GM19035 (cell line): Measurements from ENCODE around the gene C1orf226.

ENCODE experiments used
- ATAC-seq: cut with Tn5 transposase; IDR thresholded peaks from one replicate; pipeline ENCODE4 v1.9.1; 2021; ENCODE audit not compliant: unreplicated experiment

Gene C1orf226

DNA sequence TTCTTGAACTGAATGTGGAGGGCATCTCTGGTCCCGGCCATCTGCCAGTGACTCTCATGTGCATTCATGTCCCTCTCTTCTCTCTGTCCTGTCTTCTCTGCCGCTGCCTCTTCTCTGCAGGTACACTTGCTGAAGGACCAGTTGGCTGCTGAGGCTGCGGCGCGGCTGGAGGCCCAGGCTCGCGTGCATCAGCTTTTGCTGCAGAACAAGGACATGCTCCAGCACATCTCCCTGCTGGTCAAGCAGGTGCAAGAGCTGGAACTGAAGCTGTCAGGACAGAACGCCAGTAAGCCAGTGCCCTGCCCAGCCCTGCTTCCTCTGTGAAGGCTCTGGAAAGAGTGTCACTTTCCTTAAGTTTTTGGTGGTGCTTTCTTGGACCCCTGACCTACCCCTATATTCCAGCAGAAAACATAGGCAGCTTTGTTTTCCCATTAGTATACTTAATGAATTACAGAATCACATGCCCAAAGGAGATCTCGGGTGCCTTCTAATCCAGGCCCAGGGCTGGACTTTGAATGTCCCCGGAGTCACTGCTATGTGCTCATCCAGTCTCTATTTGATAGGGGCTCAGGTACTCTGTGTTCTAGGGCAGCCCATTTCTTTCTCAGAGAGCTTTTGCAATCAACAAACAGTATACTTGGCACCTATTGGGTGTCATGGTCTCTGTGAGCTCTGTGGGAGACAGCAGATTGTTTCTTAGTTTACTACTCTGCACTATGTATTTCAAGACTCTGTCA, 16.1 kb upstream of the C1orf226 start:
- no peak for ATAC-seq

DNA sequence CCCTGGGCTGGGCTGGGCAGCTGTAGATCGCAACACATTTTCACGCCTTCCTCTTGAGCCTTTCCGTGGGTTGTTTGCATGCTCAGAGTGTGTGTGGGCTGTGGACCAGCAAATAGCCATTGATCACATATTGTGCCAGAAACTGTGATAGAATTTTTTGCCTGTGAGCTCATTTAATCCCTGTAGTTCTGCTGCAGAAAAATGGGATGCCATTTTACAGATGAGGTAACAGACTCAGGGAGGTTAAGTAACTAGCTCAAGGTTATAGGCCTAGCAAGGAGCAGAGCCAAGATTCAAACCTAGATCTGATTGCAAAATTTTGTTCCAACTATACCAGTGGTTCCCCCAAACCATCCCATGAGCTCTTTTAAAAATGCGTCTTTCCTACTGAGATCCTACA, 15.4 kb upstream of the C1orf226 start:
- ATAC-seq, result no peak

DNA sequence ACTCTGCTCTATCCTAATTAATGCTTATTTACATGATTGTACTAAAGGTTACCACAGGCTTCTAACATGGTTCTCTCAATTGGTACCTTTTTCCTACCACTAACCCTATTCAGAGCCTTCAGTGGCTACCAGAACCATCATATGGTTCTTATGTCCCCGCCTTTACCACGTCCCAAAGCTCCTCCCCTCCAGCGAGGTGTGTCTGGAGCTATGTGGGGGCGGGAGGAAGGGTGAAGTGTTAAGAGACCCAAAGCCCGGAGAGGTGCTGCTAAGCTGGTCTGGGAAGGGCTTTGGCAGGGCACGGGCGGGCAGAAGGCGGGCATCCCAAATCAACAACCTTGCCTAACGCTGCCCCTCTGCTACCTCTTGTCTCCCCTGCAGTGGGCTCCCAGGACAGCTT, 14.9 kb upstream of the C1orf226 start:
- no peak for ATAC-seq

DNA sequence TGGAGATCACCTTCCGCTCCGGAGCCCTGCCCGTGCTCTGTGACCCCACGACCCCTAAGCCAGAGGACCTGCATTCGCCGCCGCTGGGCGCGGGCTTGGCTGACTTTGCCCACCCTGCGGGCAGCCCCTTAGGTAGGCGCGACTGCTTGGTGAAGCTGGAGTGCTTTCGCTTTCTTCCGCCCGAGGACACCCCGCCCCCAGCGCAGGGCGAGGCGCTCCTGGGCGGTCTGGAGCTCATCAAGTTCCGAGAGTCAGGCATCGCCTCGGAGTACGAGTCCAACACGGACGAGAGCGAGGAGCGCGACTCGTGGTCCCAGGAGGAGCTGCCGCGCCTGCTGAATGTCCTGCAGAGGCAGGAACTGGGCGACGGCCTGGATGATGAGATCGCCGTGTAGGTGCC, 14.5 kb upstream of the C1orf226 start:
- ATAC-seq, result no peak

DNA sequence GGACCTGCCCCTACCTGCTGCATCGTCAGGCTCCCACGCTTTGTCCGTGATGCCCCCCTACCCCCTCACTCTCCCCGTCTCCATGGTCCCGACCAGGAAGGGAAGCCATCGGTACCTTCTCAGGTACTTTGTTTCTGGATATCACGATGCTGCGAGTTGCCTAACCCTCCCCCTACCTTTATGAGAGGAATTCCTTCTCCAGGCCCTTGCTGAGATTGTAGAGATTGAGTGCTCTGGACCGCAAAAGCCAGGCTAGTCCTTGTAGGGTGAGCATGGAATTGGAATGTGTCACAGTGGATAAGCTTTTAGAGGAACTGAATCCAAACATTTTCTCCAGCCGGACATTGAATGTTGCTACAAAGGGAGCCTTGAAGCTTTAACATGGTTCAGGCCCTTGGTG, 13.8 kb upstream of the C1orf226 start:
- ATAC-seq, result no peak

DNA sequence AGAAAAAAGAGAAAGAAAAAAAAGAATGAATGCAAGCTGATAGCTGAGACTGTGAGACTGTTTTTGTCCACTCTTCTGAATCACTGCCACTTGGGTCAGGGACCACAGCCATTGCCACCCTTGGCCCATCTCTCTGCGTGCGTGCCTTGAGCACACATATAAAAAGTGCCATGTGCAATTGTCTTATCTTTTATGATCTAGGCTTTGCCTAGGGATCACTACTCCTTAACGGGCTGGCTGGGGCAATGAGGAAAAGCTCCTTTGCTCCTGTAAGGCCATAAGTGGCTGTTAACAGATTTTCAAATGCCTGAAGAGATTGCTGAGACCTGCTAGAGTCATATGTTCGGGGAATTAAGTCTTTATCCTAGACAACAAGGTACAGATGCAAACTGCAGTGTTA, 13.1 kb upstream of the C1orf226 start:
- no peak for ATAC-seq

DNA sequence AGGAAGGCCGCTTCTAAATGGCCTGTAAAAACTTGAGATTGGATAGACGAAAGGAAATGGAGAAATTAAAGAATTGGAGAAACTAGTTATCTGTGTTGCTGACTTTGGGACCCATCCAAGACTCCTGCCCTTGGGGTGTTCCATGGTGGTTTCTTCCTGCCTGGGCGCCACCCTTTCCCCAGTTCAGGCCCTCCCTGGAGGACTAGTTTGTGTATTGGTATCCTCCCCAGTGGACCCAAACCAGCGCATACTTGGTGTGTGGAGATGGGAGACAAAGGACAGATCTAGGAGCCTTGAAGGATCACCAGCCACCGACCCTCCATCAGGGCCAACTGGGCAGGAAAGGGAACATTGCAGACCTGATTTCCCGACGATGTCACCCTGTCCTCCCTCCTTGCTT, 12.0 kb upstream of the C1orf226 start:
- ATAC-seq, result no peak

DNA sequence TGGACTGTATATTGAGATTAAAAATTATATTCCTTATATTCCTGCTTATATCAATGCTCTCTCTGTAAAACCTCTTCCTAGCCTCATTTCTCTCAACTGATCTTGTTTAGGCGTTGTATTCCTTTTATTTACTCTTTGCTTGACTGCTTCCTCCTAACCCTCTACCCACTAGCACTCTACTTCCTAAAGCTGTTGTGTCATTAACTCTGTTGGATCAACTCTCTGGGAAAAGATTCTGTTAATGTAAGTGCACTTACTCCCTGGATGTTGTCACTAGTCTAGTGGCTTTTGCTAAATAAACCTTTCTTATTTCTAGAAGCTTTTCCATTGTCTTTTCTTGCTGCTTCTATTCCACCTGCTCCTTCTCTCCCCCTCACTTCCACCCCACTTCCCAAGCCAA, 11.4 kb upstream of the C1orf226 start:
- ATAC-seq, result no peak

DNA sequence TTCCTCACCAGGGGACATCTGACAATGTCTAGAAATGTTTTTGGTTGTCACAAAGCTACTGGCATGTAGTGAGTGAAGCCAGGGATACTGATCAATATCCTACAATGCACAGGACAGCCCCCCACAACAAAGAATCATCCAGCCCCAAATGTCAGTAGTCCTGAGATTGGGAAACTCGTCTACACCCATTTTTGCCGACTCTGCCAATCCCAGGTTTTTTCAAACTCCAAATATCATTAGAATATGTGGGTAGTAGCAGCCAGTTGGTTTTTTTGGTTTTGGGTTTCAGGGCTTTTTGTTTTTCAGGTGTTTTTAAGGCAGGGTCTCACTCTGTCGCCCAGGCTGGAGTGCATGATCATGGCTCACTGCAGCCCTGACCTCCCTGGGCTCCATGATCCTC, 10.8 kb upstream of the C1orf226 start:
- ATAC-seq, result no peak

DNA sequence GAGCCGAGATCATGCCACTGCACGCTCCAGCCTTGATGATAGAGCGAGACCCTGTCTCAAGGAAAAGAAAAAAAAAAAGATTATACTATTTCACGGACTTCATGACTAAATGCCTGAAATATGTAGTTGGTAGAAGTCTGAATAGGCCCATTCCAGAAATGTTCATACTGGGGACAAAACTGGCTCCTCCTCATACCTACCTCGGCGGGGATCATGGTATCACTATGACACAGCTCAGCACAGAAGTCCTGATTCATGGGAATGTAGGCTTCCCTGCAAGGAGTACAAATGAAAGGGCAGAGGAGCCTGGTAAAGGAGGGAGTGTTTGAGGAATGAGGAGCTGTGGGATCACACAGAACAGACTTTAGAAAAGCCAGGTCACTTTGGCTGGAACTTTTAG, 9.9 kb upstream of the C1orf226 start:
- ATAC-seq, result no peak

DNA sequence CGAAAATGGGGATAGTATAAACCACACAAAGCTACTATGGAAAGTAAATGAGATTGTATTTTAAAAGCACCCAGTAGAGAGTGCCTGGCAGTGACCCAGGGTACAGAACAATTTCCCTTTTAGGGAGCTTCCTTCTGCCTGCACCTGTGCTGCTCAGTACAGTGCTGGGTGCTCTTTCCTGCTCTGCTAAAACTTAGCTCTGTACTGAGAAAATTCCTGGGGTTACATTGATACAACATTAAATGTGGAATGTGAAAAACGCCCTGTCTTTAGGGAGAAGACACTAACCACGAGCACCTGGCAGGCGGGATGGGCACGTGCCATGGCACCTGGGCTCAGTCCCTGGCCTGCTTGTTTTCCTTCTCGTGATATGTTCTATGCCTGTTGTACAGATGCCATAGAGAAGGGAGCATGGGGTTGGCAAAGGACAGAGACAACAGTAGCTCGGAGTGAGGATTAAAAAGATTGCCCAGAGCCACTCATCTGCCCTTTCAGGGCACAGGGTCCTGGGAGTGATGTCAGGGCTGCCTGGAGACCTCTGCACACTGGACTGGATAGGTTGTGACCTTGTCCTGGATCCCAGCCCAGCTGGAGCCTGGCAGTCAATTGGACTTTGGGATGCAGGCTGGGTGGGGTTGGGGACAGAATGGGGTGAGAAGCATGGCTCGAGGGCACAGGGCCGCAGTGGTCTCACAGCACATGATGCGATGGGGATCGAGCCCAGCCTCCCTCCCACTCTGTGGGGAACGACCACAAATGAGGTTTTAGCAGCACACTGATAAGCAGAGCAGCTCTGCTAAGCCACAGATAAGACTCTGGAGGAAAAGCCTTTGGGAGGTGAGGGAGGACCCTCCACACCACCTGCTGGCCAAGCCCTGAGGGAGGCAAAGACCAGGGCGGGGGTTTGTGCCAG, 9.1 kb upstream of the C1orf226 start:
- ATAC-seq, result no peak

DNA sequence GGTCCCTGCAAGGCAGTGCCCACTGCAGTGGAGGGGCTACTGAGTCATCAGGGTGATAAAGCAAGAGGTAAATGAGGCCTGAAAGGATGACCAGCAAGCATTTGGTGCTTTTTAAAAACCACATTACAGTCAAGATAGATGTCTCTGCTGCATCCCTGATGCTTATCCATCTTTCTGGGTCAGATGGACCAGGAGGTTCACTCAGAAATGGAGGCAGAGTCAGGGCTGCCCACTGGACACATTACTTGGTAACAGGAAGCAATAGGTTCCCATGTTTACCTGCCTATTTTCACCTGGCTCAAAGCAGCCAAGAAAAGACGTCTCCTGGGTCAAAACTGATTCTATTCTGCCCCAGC, 8.5 kb upstream of the C1orf226 start:
- ATAC-seq, result no peak

DNA sequence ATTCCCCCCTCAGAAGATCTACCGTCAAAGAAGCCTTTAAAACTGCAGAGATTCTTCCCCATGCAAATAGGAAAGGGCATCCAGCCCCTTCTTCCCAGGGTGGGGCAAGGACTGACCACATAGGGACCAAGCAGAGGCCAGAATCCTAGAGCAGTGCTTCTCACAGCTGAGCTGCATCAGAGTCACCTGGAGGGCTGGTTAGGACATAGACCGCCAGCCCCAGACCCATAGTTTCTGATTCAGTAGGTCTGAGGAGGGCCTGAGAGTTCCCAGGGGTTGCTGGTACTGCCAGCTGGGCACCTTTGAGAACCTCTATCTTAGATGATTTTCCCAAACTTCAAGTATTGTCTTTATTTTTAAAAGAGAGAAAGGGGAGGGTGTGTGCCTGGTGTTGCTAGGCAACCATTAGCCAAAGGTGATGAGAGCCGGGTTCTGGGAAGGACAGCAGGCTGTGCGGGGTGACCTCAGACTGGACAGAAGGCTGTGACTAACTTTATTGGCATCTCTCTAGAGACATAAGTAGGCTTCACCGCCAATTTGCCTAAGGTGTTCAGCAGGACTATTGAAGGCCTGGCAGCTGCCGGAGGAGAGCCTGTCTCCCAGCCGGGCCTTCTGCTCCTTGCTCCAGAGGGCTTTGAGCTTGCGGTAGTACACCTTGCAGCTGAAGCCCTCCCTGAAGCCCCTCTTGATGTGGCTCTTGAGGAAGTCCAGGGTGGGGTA, 7.8 kb upstream of the C1orf226 start:
- no peak for ATAC-seq

DNA sequence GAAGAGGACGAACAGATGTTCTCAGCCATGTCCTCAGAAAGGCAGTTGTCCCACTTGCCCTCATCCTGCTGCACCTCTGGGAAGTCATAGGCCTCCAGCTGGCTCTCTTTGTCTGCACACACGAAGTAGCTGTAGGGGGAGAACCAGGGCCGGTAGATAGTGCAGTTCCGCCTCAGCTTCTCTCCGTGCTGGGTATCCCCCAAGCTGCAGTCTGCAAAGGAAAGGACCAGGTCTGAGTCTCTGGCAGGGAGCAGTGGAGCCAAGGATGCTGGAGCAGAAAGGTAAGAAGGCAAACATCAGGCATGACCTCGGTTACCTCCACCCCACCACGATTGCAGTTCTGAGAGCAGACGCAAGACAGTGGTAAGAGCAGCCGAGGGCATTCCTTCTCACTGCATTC, 7.1 kb upstream of the C1orf226 start:
- no peak for ATAC-seq

DNA sequence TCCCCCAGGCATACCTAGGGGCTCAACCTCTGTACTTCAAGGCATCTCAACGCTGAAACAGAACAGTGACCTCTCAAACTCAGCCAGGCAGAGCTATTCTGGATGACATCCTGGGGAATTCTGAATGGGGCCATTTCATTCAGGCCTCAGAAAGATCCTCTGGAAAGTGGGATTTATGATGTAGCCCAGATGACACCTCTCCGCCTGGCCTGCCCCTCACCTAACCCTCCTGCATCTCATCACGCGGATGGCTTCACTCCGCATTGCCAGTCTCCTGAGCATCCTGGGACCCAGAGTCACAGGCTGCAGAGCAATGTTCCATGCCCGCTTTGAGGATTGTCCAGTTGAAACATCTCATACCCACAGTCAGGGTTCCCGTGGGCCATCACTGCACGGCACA, 6.1 kb upstream of the C1orf226 start:
- ATAC-seq, result no peak

DNA sequence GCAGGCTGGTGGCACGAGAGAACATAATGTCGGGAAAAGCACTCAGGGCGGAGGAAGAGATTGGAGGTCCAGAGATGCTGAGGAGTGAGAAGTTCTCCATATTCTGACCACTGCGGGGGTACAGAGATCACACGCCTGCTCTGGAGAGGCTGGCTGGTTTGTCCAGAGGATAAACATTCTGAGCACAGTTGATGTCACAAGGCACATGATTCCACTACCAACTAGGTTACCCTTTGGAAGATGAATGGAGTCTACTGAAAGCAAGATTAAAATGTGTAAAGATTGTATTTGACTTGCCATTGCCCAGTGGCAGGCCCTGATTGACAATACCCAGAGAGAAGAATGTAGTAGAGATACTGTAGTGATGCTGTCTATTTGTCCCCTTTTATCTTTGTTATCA, 4.8 kb upstream of the C1orf226 start, which contains the start of gene SPATA46:
Gene SPATA46, minus strand, starts transcription at position 164 of the 400 bp plus-strand sequence. Its CDS starts 64 bp downstream, at position 100.
- ATAC-seq, result no peak

DNA sequence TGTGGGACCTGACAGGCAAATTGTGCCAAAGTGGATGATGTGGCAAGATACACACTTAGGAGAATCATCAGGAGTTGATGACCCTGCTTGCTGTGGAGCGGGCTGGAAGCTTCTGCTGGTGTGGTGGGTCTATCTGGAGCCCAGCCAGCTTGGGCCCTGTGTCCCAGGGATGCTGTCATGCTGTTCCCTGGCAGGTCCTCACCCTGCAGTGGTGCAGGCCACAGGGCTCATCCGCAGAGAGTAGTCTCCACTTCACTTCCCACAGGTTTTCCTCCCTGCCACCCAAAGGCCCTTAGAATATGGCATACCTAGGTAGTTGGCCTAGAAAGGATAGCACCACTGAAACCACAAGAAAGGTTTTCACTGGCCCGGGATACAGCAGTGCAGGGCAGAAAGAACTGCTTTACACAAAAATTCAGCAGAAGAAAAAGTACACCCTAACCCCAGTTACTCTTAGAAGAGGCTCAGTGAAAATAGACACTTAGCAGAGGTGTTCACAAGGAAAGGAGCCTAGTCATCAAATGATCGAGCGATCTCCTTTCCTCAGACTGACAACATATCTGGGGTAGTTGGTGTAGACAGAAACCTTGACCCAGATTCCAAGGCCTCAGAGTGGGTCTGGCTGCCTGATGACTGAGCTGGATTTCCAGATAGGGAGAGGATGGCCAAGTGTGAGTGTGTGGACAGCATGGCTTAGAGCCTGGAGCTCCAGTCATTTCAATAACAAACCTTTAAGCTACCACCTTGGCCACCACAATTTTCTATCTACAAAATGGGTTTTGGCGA, 1.3 kb upstream of the C1orf226 start:
- no peak for ATAC-seq

DNA sequence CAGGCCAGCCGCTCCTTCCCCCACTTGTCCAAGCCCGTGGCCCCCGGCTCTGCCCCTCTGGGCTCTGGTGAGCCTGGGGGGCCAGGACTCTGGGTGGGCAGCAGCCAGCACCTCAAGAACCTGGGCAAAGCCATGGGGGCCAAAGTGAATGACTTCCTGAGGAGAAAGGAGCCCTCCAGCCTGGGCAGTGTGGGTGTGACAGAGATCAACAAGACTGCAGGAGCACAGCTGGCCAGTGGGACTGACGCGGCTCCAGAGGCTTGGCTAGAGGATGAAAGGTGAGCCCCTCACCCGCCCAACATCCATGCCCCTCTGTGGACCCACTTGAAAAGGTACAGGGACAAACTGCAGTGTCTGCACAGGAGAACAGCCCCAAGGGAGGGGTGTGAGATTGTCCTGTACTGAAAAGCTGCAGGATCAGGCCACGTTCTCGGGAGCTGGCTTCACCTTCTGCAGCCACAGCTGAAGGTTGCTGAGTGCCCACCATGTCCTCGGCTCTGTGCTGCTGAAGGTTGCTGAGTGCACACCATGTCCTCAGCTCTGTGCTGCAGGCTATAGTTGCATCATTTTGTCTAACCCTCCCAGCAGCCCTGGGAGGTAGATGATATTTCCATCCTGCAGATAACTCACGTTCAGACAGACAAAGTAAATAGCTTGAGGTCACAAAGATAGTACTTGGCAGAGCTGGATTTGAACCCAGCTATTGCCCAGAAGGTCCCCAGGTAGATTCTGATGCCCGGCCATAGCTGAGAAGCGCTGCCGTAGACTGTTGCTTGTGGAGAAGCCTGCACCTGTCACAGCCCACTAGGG, 618 bp downstream of the C1orf226 start:
- no peak for ATAC-seq

DNA sequence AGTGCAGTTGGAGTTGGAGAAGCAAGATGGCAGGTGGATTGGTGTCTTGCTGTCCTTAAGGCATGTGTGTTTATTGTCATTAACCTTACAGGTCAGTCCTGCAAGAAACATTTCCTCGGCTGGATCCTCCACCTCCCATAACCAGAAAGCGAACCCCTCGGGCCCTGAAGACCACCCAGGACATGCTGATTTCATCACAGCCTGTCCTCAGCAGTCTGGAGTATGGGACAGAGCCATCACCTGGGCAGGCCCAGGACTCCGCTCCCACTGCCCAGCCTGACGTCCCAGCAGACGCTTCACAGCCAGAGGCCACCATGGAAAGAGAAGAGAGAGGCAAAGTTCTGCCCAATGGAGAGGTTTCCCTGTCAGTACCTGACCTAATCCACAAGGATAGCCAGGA, 1.6 kb downstream of the C1orf226 start:
- ATAC-seq, result no peak

DNA sequence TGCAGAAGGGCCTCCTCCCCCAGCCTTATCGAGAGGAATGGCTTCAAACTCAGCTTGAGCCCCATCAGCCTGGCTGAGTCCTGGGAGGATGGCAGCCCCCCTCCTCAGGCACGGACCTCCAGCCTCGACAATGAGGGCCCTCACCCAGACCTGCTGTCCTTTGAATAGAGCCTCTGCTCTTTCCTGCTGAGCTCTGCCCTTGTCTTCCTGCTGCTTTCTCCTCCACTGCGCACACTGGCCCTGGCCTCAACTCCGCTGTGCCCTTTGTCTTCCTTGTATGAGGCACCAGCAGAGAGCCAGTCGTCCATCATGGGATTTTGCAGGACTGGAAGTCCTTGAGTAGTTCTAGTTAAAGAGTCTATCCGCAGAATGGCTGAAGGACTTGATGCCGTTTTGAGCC, 2.0 kb downstream of the C1orf226 start:
- ATAC-seq, result no peak
